ENCODE results near the gene SELENOS.

DNA sequence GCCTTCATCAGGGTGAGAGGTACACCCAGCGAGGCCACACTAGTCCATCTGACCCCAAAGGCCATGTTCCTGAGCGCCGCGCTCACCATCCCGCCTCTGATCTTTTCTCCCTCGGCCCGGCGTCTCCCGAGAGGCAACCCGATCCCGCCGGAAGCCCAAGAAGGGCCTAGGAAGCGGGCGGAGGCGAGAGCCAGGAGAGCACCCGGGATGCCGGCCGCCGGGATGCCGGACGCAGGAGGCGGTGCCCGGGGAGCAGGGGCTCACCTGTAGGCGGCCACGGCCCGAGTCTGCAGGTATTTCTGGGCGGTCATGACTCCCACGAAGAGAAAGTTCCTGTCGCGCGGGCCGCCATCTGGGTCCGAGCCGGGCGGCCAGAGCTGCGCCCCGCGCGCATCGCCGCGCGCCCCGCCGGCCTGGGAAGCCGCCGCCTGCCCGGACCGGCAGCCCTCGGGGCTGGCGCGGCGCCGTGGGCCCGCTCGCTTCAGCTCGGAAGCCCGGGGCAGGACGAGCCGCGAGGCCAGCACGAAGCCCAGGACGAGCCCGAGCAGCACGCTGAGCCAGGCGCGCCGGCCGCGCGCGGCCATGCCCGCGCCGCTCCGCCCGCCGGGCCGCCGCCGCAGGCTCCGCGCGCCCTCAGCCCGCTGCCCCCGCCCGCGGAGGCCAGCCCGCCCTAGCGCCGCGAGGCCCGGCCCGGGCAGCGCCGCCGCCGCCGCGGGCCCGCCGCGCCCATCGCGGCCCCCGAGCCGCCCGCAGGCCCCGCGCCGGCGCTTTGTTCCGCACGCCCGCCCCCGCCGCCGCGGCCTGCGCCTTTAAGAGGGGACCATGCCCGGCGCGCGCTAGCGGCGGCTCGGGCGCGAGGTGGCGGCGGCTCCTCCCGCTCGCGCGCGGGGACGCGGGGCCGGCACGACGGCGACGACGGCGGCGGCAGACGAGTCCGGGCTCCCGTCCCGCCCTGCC, 26.1 kb downstream of the SELENOS start:
- TF ChIP-seq CTCF (IDR thresholded peaks at IDR 0.05; ENCODE audit: extremely low read depth in 1 of 2, insufficient read depth in 1 of 2, low read depth in 1 of 2, low read length in 2 of 2) (no peak), POLR2A (IDR thresholded peaks at IDR 0.05; ENCODE audit: low read depth, low read length) (peak; percentile 24), EZH2 (IDR thresholded peaks at IDR 0.05; ENCODE audit: borderline replicate concordance, low read depth, low read length, severe bottlenecking) (no peak)
